SK-N-SH (cell line): ENCODE data around the gene ASAP2.

ENCODE experiments used
- ELF1 ChIP-seq: IDR thresholded peaks from 2 replicates; pipeline ENCODE4 v1.4.0; 2012
- NFIC ChIP-seq: IDR thresholded peaks from 2 replicates; pipeline ENCODE4 v1.4.0; 2012; ENCODE audit warnings: borderline replicate concordance
- POLR2AphosphoS5 ChIP-seq: IDR thresholded peaks from 2 replicates; pipeline ENCODE4 v1.6.1; 2012; ENCODE audit warnings: low read depth, low read length
- REST ChIP-seq: IDR thresholded peaks from 2 replicates; pipeline ENCODE4 v1.6.1; 2012; ENCODE audit warnings: mild to moderate bottlenecking, low read depth, low read length, moderate library complexity
- YY1 ChIP-seq: IDR thresholded peaks from 2 replicates; pipeline ENCODE4 v1.4.0; 2012; ENCODE audit warnings: low read depth, mild to moderate bottlenecking
- TF ChIP-seq, protein P1 (sequence below): fragments of 200-600 bp; sonication (generic); IDR thresholded peaks from 2 replicates; pipeline ENCODE4 v1.6.1; 2017; ENCODE audit warnings: antibody characterized with exemption, mild to moderate bottlenecking, moderate library complexity

GRCh38 chr2:9273486-9274130 lies 67.0 kb downstream of the ASAP2 start:
- TF ChIP-seq ELF1 (no peak), REST (no peak), POLR2AphosphoS5 (no peak), NFIC (no peak), YY1 (no peak)
- TF ChIP-seq, protein P1, sequence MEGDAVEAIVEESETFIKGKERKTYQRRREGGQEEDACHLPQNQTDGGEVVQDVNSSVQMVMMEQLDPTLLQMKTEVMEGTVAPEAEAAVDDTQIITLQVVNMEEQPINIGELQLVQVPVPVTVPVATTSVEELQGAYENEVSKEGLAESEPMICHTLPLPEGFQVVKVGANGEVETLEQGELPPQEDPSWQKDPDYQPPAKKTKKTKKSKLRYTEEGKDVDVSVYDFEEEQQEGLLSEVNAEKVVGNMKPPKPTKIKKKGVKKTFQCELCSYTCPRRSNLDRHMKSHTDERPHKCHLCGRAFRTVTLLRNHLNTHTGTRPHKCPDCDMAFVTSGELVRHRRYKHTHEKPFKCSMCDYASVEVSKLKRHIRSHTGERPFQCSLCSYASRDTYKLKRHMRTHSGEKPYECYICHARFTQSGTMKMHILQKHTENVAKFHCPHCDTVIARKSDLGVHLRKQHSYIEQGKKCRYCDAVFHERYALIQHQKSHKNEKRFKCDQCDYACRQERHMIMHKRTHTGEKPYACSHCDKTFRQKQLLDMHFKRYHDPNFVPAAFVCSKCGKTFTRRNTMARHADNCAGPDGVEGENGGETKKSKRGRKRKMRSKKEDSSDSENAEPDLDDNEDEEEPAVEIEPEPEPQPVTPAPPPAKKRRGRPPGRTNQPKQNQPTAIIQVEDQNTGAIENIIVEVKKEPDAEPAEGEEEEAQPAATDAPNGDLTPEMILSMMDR: no peak
